ENCODE results near the gene NOTCH4.

GRCh38 chr6:32224696-32225095, 829 bp upstream of the NOTCH4 start:
- TF ChIP-seq MAX (IDR thresholded peaks at IDR 0.05) = no peak
- no peak for TF ChIP-seq NFIC (IDR thresholded peaks at IDR 0.05)
- TF ChIP-seq EP300 (IDR thresholded peaks at IDR 0.05; ENCODE audit: borderline replicate concordance) = no peak
- no peak for TF ChIP-seq CREB1 (IDR thresholded peaks at IDR 0.05; ENCODE audit: low read depth)
- no peak for TF ChIP-seq TAF1 (IDR thresholded peaks at IDR 0.05; ENCODE audit: low read depth)
- TF ChIP-seq TCF12 (IDR thresholded peaks at IDR 0.05; ENCODE audit: low read depth) = no peak
- TF ChIP-seq REST (IDR thresholded peaks at IDR 0.05; ENCODE audit: low read depth) = no peak
- TF ChIP-seq RAD21 (IDR thresholded peaks at IDR 0.05; ENCODE audit: low read depth) = no peak
- no peak for TF ChIP-seq YY1 (IDR thresholded peaks at IDR 0.05; ENCODE audit: low read depth)
- TF ChIP-seq CEBPB (IDR thresholded peaks at IDR 0.05) = no peak
- TF ChIP-seq USF1 (IDR thresholded peaks at IDR 0.05) = no peak
- TF ChIP-seq FOXM1 (IDR thresholded peaks at IDR 0.05; ENCODE audit: borderline replicate concordance, low read depth) = no peak
- TF ChIP-seq ZBTB7A (IDR thresholded peaks at IDR 0.05; ENCODE audit: low read depth) = no peak
- no peak for TF ChIP-seq TEAD4 (IDR thresholded peaks at IDR 0.05)
